SKM-1 treated with dmso at 0.1 percent for 144 hours (cell line): Measurements from ENCODE around the gene LAMTOR4.

ENCODE experiments used
- DNase-seq: peaks from one replicate; lab custom pipeline; 2025; ENCODE audit not compliant: unreplicated experiment; lab: John Stamatoyannopoulos, UW

The LAMTOR4 gene

DNA sequence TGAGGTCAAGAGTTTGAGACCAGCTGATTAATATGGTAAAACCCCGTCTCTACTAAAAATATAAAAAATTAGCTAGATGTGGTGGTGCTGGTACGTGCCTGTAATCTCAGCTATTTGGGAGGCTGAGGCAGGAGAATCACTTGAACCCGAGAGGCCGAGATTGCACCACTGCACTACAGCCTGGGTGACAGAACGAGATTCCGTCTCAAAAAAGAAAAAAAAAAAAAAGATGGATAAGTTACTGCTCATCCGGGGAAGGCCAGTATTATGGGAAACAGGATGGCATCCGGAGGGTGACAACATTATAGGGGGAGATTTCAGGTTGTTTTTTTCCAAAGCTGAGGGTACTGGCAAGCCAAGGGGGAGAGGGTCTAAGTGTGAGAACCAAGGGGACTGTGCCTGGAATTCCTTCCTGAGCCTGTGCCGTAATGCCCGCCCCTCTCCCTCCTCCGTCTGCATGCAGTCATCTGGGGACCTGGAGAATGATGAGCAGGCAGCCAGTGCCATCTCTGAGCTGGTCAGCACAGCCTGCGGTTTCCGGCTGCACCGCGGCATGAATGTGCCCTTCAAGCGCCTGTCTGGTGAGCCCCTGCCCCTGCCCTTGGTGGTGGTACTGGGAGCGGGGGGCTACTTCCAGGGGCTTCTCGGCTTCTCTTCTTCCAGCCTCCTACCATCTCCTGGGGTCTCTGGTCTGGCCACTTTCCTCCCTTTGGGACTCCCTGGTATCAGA, 4.4 kb downstream of the LAMTOR4 start:
- no peak for DNase-seq

DNA sequence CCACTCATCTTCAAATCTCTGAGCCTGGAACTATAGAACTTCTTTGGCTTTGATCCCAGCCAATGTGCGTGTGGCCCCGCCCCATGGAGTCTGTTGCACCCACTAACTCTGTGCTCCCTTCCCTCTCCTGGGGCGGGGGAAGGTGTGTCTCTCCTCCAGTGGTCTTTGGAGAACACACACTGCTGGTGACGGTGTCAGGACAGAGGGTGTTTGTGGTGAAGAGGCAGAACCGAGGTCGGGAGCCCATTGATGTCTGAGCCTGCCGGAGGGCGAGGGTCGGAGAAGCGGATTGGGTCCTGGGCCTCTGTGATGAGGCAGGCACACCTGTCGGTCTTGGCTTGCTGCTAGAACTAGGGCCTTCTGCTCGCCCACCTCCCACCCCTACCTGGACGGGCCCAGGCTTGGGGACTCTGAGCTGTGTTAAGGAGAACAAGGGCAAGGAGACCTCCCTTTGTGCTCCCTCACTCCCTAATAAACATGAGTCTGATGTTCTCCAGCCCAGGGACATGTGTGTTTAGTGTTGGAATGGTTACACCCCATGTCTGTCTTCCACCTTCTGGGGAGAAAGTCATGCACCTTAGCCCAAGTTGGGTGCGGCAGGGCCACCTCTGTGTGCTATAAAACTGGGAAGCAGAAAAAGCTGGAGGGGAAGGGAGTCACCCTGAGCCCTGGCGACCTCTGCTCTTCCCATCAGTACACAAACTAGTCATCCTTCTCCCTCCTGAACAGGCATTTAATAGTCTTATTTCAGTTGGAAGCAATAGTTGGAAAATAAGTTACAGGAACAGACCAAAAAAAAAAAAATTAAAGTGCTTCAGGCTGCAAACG, 5.2 kb downstream of the LAMTOR4 start:
- DNase-seq, result no peak

DNA sequence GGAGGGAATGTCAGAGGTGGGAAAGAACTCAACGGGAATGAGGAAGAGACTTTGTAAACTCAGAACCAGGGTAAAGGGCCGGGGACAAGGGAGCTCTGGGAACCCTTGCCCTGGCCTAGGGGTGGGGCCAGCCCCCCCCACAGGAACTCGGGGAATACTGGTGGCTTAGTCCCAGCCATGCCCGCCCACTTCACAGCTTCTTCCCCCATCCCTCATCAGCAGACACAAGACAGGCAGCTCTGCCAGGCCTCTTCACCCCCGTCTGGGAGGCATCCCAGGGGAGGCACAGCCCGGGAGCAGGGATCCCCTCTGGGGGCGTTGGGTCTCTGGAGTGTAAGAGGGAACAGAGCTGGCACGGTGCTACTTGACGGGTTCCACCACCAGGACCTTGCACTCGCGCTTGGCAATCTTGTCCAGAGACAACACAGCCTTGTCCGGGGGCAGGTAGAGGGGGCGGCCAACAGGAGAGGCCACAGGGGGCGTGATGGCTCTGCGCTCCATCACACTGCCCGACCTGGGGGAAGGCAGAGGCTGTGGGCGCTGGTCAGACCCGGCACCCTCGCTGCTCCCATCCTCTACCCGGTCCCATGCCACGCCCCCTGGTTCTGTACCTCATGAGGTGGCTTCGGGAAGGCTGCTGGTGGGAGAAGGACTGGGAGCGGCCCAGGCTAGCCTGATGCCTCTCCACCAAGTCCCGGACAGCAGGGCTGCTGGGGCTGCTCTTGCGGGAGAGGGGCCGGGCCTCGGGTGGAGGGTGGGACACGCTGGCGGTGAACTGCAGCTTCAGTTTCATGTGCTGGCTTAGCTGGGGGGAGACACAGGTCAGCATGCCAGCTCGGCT, 6.2 kb downstream of the LAMTOR4 start:
- no peak for DNase-seq

DNA sequence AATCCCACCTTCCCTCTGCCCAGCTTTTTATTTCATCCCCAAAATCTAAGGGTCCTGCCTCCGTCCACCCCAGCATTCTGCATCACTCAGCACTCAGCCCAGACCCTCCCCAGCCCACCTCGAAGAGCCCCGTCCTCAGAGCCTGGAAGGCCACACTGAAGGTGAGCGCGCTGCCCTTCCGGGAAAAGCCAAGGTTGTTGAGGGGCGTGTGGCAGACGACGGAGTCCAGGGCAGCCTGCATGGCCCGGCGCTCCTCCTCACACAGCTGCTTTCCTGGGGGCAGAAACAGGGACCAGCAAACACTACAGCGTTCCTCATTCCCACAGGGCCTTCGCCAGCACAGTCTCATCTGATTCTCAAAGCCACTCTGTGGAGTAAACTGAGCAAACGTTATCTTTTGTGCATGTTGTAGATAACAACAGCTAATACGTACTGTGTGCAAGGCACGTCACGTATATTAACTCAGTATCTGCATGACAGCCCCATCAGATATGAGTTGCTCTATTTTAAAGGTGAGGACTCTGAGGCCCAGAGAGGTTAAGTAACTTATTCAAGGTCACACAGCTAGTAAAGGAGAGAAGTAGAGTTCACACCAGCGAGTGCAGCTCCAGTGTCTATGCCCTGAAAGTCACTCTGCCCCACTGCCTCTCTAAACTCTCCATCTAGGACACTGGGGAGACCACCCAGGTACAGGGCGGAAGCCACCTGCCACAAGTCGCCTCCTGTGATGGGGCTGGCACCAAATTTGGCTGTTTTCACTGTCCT, 7.0 kb downstream of the LAMTOR4 start:
- no peak for DNase-seq

DNA sequence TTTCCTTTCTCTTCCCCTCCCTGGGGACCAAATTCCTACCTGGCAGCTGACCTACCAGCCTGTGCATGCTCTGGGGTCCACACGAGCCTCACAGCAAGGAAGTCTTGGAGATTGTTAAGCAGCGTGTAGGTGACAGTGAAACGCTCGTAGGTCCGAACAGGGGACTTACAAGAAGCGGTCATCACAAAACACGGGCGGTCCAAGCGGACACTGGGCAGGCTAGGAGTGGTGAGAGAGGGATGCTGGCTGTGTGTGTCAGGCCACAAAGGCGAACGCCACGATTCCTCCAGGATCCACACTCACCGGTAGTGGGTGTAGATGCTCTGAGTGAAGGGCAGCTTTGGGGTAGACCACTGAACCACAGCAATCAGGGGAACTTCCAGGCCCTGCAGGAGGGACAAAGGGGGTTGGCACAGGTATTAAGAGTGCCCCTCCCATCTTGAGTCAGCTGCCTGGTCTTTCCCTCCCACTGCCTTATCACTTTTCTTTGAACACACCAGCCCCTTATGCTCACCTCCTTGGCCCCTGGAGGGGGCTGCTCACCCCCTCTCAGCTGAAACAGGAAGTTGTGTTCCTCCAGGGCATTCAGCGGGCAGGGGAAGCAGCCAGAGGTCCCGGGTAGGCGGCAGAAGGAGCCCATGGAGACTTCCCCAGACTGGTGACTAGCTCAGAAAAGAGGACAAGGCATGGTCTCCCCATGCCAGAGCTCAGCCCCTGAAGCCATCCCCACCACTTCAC, 7.8 kb downstream of the LAMTOR4 start:
- DNase-seq, result no peak

DNA sequence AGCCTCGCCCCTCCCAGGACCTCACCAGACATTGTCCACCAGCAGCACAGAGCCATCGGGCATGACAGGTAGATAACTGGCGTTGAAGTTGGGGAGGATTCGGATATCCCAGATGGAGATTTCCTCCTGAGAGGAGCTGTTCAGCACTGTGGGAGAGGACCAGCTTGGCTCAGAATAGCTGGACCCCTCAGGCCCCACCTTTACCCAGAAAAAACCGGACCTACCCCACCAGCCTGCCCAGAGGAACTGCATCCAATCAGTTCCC, 8.3 kb downstream of the LAMTOR4 start:
- no peak for DNase-seq

DNA sequence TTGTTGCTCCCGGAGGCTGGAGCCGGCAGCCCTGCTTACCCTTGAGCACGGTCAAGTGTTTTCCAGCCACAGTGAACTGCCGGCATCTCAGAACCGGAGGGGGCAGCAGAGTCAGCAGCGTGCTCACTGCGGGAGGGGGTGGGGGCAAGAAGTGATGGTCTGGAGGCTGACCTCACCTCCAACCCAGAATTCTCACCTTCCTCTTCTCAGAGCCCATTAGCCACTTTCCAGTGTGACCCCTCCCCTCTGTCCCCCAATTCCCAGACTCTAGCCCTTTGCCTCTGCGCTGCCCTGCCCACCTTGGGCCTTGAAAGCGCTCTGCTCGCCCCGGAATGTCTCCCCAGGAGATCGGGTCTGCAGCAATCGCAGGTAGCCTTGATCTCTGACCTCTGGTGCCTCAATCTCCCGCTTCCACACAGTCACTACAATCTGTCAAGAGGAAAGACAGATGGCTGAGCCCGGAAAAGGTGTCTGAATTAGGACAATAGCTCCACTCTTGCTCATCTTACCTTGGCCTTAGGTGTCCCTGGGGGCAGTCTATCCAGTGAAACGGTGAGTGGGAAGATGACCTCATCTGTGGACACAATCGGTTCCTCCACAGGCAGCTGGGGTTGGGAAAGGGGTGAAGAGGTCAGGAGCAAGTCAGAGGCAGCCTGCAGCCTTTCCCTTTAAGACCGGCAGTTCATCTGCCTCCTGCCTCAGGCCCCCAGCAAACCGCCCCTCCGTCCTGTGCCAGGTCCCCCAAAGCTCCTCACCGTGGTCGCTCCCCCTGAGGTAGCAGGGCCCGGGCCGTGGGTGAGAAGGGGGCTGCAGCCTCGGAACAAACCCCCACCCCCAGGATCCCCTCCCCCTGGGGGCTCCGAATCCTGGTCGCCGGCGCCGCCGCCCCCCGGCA, 8.9 kb downstream of the LAMTOR4 start:
- DNase-seq, result peak; percentile 47

DNA sequence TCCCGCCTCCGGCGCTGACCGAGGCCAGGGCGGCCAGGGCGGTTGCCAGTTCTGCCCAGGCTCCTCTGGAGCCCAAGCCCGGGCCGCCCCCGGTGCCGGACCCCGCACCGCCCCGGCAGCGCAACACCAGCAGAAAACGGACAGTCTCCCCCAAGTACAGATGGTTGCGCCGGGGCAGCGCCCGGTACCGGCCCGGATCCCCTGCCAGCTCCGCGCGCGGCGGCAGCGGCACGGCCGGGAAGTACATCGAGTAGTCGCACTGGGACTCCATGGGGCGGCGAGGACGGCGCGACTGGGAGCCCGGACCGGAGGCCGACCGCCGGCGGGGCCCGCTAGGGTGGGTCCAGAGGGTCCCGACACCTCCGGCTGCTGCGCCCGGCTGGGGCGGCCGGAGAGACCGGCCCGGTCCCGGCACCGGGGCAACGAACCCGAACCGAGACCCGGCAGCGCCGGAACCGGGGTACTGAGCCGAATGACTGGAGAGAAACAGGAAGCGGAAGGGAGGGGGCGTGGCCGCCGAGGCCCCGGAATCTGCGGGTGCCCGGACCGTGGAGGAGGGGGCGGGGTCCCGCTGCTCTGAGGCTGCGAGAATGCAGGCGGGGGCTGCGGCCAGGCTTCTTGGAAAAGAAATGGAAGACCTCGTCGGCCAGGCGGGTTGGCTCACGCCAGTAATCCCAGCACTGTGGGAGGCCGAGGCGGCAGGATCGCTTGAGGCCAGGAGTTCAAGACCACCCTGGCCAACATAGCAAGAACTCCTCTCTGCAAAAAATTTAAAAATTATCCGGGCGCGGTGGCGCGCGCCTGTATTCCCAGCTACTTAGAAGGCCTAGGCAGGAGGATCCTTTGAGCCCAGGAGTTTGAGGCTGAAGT, 9.7 kb downstream of the LAMTOR4 start, which contains the start of gene TRAPPC14:
Gene TRAPPC14 (minus strand): TSS at position 495 of the 870 bp plus-strand sequence. CDS start 224 bp downstream, at position 271.
- DNase-seq, result peak; percentile 86

DNA sequence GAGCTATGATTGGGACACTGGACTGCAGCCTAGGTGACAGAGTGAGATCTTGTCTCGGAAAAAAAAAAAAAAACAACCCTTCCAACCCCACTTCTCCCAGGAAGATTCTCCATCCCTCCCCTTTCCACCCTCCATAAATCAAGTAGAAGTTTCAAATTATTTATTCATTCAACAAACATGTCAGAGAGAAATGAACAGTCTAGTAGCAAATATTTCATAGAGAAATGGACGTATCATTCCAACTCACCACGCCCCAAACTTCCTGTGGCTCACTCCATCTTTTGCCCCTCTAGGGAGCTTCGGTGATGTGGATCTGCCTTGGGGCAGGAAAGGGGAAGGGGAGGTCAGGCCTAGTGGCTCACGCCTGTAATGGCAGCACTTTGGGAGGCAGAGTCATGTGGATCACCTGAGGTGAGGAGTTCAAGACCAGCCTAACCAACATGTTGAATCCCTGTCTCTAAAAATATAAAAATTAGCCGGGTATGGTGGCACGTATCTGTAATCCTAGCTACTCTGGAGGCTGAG, 10.4 kb downstream of the LAMTOR4 start:
- no peak for DNase-seq

DNA sequence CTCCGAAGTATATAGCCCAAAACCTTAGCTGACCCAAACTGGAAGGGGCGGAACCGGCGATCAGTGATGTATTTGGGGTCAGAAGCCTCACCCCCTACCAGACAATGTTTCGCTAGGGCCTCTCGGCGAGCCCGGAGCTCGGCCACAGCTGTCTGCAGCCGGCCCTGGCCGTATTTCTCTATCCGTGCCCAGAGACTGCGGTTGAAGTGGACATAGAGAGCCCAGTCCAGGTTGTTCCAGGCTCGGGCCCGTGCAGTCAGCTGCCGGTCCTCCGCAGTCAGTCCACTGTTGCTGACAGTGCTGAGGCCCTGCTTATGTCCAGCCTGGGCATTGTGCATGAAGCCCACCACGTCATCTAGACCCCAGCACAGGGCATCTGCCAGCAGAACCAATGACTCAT, 11.3 kb downstream of the LAMTOR4 start:
- DNase-seq, result no peak

DNA sequence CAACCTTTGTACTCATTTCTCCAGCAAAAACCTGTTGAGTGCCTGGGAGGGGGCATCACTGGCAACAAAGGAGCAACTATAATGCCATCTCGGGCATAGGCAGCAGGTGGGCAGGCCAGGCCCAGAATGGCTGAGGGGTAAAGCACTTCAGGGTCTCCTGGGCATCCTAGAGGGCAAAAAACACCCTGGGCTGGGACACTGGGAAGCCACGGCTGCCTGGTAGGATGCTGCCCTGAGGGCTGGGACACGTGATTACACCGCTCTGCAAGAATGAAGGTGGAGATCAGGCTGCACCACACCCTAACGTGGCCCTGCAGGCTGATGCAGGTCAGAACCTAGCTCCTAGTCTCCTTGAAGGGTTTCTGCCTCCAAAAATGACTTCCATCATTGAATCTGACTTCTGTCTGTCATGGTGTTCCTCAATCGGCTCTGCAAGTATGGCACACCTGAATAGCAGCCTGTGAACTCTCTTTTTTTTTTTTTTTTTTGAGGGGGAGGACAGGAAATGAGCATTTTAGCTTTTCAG, 14.4 kb downstream of the LAMTOR4 start:
- no peak for DNase-seq

DNA sequence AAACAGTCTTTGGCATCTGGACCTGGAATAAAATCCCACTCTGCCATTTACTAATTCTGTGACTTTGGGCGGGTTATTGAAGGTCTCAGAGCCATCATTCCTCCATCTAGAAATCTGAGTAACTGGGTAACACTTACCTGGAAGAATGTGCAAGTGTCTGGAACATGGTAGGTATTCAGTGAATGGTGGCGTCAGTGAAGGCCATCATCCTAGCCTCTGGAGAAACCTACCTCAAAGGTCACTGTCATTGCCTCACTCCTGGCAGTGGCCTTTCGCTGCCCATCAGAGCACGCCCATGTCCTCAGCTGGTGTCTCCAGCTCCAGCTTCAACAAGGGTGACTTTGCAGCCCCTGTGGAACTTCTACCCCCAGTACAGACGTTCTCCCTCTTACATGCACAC, 15.2 kb downstream of the LAMTOR4 start:
- DNase-seq, result no peak

DNA sequence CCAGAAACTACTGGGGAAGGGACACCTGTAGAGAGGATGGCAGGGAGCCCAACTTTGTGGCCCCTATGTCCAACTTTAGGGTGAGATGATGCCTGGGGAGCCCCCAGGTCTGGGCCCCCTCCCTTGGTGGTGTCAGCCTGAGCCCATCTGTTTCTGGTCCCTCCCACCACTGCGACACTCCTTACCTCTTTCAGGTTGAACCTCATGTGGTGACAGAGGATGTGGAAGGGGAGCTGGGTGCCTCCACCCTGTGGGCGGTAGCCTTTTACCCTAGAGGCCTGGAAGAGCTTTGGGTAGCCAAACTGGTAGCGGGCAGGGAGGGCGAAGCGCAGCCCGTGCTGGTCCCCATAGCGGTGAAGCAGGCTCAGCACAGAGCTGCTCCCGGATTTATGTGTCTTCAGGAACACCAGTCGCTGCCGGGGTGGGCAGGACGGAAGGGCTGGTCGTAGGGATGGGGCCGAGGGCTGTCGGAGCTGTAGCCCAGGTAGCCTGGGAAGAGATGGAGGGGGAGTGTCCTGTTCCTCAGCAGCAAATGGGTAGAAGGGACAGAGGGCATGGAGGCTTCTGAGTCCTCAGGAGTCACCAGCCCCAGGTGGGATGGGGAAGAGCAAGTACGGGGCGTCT, 17.7 kb downstream of the LAMTOR4 start:
- no peak for DNase-seq

DNA sequence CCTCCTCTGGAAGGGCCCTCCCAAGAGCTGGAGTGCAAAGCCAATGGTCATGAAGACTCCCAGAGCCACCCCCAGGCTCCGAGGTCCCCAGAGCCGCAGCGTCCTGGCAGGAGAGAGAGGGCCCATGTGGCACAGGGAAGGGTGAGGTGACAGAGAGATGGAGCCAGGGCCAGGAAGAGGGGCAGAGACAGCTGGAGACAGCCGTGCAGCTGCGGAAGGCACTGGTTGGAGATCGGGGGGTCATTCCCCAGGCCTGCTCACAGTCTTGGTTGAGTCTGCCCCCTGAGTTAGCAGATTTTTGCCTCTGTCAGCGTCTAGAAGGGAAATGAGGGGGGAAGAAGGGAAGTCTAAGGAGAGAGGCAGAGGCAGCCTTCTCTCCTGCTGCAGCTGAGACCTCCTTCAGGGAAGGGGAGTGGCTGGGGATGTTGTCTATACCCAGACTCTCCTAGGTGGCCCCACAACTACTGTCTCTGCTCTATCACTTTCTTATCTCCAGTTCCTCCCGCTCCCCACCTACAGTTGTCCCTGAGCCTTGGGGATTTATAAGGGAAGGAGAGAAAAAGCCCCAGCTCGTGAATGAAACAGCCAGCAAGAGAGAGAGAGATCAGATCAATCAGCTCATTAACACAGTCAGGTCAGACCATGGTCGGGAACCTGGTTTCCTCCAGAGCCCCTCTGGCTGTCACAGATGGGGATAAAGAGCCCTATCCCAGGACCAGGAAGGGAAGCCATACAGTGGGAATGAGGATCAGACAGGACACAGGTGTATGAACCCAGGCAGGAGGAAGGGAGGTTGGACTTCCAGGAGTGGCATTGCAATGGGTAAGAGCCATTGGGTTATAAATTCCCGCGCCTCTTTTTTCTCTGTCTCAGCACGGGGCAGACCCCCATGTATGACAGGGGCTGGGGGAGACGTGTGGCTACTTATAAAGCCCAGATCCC, 18.5 kb downstream of the LAMTOR4 start:
- DNase-seq, result no peak

DNA sequence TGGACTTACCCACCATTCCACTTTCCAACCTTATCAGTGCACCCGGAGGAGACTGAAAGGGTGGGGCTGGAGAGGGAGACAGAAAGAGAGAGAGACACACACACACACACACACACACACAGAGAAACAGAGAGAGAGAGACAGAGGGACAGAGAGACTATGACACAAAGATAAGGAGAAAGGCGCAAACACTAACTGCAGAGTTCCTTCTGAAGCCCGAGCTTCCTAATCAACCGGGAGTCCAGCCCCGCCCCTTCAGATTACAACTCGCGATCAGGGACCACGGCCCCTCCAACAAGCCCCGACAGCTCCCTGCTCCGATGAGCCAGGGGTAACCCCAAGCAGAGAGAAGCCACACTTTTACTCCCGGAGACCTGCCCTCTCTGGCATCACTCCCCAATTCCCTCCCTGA, 19.2 kb downstream of the LAMTOR4 start:
- DNase-seq, result no peak

DNA sequence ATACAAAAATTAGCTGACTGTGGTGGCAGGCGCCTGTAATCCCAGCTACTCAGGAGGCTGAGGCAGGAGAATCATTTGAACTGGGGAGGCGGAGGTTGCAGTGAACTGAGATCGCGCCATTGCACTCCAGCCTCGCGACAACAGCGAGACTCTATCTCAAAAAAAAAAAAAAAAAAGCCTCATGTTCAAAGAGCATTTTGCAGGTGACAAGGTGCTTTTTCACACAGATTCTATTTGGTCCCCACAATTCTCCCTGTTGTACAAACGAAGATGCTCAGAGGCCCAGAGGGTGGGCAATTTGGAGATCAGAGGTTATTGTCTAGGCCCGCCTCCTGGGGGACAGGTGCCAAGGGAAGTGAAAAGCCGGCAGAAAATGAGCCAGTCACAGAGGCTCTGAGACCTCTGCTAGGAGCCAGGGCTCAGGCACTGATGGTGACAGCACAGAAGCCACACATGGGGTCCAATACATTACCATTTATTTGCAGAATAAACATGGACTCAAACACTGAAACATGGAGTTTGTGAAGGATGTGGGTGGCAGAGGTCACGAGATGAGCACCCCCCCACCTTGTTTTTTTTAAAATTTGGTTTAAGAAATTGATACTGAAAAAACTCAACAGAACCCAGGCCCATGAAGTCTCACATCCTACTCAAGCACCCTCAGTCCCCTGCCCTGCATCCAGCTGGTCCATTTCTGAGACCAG, 20.6 kb downstream of the LAMTOR4 start:
- DNase-seq, result no peak
